COLO668 (cell line): Measurements from ENCODE around the gene USH1C.

ENCODE experiments used
- DNase-seq: peaks from one replicate; lab custom pipeline; 2025; ENCODE audit not compliant: unreplicated experiment; lab: John Stamatoyannopoulos, UW

USH1C gene

GRCh38 chr11:17443926-17444690 lies 100.1 kb downstream of the USH1C start:
- DNase-seq = no peak
